ENCODE results near the gene PRUNE2. TPM values are rescaled to one million over a fixed set of nuclear protein-coding genes. Genes with fewer than 3 reads are reported as not detected.

PRUNE2 gene
- total and polyA plus RNA-seq, 2 of the 13 experiments (the other 11 are each of a cell fraction or from before 2014, with no cell fraction given) = 0.02 TPM; not detected in 1

- in situ Hi-C loops (cut with HindIII; ENCODE audit: extremely low pct_ligation_motif_present, low pct_unique_long_range_greater_than_20kb) = no loop called here
Measured at GRCh38 chr9:76626141-76626540, 279.8 kb downstream of the PRUNE2 start.

GRCh38 chr9:76624391-76625048 lies 281.4 kb downstream of the PRUNE2 start:
- no TSS peak for BruUV-seq (replicated peaks)
- Histone ChIP-seq H3K9me3 (ENCODE audit: low read length) (no peaks in the 10 kb centered on the region), H3K36me3 (replicated peaks in 1 of 2; ENCODE audit: control insufficient read depth in 1 of 2, insufficient read depth in 2 of 2, low read length in 2 of 2) (no peaks in the 10 kb centered on the region), H3K27me3 (ENCODE audit: control insufficient read depth in 1 of 2, insufficient read depth in 2 of 2, low read length in 2 of 2) (no peaks in the 10 kb centered on the region), H2AFZ (ENCODE audit: low read length) (no peak overlapping the region), H3K4me2 (ENCODE audit: low read depth, low read length) (no peak overlapping the region), H3K9ac (ENCODE audit: insufficient read depth, low read depth, low read length) (no peak overlapping the region), H3K27ac (ENCODE audit: extremely low read length, insufficient read depth, low read length) (no peak overlapping the region), H3K4me1 (ENCODE audit: insufficient read depth, low read length) (no peaks in the 10 kb centered on the region), H4K20me1 (ENCODE audit: insufficient read depth, low read length) (no peaks in the 10 kb centered on the region), H3K4me3 (replicated peaks in 1 of 3; ENCODE audit: insufficient read depth in 1 of 3, low read depth in 2 of 3, low read length in 3 of 3) (no peak overlapping the region), H3K79me2 (ENCODE audit: insufficient read depth, low read length) (no peaks in the 10 kb centered on the region)
- intact Hi-C loops (cut with micrococcal nuclease; ENCODE audit: unreplicated experiment) (no loop called here), in situ Hi-C loops (cut with HindIII; ENCODE audit: extremely low pct_ligation_motif_present, low pct_unique_long_range_greater_than_20kb) (no loop called here)
- ChIA-PET CTCF (ENCODE audit: low intra/inter-chr PET ratio, low total read pairs) (no interaction called here), POLR2A (no interaction called here)
- DNase-seq (ENCODE audit: low spot score) (no peak), ATAC-seq (no peak), FAIRE-seq (no peak)
- WGBS (ENCODE audit: low lambda C conversion rate) = 28% methylated on average over 5 of the region's 5 CpGs
- TF ChIP-seq, protein P1, sequence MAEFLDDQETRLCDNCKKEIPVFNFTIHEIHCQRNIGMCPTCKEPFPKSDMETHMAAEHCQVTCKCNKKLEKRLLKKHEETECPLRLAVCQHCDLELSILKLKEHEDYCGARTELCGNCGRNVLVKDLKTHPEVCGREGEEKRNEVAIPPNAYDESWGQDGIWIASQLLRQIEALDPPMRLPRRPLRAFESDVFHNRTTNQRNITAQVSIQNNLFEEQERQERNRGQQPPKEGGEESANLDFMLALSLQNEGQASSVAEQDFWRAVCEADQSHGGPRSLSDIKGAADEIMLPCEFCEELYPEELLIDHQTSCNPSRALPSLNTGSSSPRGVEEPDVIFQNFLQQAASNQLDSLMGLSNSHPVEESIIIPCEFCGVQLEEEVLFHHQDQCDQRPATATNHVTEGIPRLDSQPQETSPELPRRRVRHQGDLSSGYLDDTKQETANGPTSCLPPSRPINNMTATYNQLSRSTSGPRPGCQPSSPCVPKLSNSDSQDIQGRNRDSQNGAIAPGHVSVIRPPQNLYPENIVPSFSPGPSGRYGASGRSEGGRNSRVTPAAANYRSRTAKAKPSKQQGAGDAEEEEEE (CRISPR knock-in tag; IDR thresholded peaks at IDR 0.05; ENCODE audit: borderline replicate concordance) = no peak
- TF ChIP-seq ZNF446 (CRISPR knock-in tag; IDR thresholded peaks at IDR 0.05) = no peak
- no peak for TF ChIP-seq KDM5A (IDR thresholded peaks at IDR 0.05; ENCODE audit: borderline replicate concordance, low read length)
- no peak for TF ChIP-seq TSC22D2 (CRISPR knock-in tag; IDR thresholded peaks at IDR 0.05; ENCODE audit: borderline replicate concordance)
- TF ChIP-seq, protein P2, sequence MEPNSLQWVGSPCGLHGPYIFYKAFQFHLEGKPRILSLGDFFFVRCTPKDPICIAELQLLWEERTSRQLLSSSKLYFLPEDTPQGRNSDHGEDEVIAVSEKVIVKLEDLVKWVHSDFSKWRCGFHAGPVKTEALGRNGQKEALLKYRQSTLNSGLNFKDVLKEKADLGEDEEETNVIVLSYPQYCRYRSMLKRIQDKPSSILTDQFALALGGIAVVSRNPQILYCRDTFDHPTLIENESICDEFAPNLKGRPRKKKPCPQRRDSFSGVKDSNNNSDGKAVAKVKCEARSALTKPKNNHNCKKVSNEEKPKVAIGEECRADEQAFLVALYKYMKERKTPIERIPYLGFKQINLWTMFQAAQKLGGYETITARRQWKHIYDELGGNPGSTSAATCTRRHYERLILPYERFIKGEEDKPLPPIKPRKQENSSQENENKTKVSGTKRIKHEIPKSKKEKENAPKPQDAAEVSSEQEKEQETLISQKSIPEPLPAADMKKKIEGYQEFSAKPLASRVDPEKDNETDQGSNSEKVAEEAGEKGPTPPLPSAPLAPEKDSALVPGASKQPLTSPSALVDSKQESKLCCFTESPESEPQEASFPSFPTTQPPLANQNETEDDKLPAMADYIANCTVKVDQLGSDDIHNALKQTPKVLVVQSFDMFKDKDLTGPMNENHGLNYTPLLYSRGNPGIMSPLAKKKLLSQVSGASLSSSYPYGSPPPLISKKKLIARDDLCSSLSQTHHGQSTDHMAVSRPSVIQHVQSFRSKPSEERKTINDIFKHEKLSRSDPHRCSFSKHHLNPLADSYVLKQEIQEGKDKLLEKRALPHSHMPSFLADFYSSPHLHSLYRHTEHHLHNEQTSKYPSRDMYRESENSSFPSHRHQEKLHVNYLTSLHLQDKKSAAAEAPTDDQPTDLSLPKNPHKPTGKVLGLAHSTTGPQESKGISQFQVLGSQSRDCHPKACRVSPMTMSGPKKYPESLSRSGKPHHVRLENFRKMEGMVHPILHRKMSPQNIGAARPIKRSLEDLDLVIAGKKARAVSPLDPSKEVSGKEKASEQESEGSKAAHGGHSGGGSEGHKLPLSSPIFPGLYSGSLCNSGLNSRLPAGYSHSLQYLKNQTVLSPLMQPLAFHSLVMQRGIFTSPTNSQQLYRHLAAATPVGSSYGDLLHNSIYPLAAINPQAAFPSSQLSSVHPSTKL (CRISPR knock-in tag; IDR thresholded peaks at IDR 0.05) = no peak
- TF ChIP-seq ZNF652 (CRISPR knock-in tag; IDR thresholded peaks at IDR 0.05; ENCODE audit: borderline replicate concordance, low read depth) = no peak
- TF ChIP-seq ZMAT5 (CRISPR knock-in tag; IDR thresholded peaks at IDR 0.05; ENCODE audit: borderline replicate concordance, low read depth) = no peak
- TF ChIP-seq ATF7 (IDR thresholded peaks at IDR 0.05) = no peak
- no peak for TF ChIP-seq ATF7 (CRISPR knock-in tag; IDR thresholded peaks at IDR 0.05)

More at GRCh38 chr9:76626141-76626540, 279.8 kb downstream of the PRUNE2 start:
- POLR2A ChIA-PET = no interaction called here
- no peak overlapping the region for H3K4me3 ChIP-seq (replicated peaks in 1 of 3; ENCODE audit: insufficient read depth in 1 of 3, low read depth in 2 of 3, low read length in 3 of 3)
- TF ChIP-seq ZNF382 (CRISPR knock-in tag; IDR thresholded peaks at IDR 0.05; ENCODE audit: borderline replicate concordance) (no peak), THAP11 (CRISPR knock-in tag; IDR thresholded peaks at IDR 0.05) (no peak), ZNF883 (CRISPR knock-in tag; IDR thresholded peaks at IDR 0.05; ENCODE audit: not compliant biosample characterization) (no peak), ZNF841 (CRISPR knock-in tag; IDR thresholded peaks at IDR 0.05; ENCODE audit: borderline replicate concordance) (no peak), ZNF879 (CRISPR knock-in tag; IDR thresholded peaks at IDR 0.05) (no peak)
- intact Hi-C loops (cut with micrococcal nuclease; ENCODE audit: unreplicated experiment) = no loop called here
- WGBS (ENCODE audit: low lambda C conversion rate) = 0% methylated on average over 1 of the region's 1 CpG
- ATAC-seq (no peak), DNase-seq (ENCODE audit: low spot score) (no peak), FAIRE-seq (no peak)
- no peaks in the 10 kb centered on the region for H3K9me3 ChIP-seq (ENCODE audit: low read length)
- H3K4me2 ChIP-seq (ENCODE audit: low read depth, low read length) = no peak overlapping the region
- H3K9ac ChIP-seq (ENCODE audit: insufficient read depth, low read depth, low read length) = no peak overlapping the region
- BruUV-seq (replicated peaks) = no TSS peak
- CTCF ChIA-PET (ENCODE audit: low intra/inter-chr PET ratio, low total read pairs) = no interaction called here
- H3K27ac ChIP-seq (ENCODE audit: extremely low read length, insufficient read depth, low read length) = no peak overlapping the region
- H3K79me2 ChIP-seq (ENCODE audit: insufficient read depth, low read length) = no peaks in the 10 kb centered on the region
- no peaks in the 10 kb centered on the region for H3K4me1 ChIP-seq (ENCODE audit: insufficient read depth, low read length)
- no peaks in the 10 kb centered on the region for H4K20me1 ChIP-seq (ENCODE audit: insufficient read depth, low read length)
- no peaks in the 10 kb centered on the region for H3K36me3 ChIP-seq (replicated peaks in 1 of 2; ENCODE audit: control insufficient read depth in 1 of 2, insufficient read depth in 2 of 2, low read length in 2 of 2)
- no peaks in the 10 kb centered on the region for H3K27me3 ChIP-seq (ENCODE audit: control insufficient read depth in 1 of 2, insufficient read depth in 2 of 2, low read length in 2 of 2)
- no peak overlapping the region for H2AFZ ChIP-seq (ENCODE audit: low read length)

Measured in HepG2 (cell line).